HCT116 (cell line): Measurements from ENCODE around the gene DTD1. TPM values are rescaled to one million over a fixed set of nuclear protein-coding genes. Genes with fewer than 3 reads are reported as not detected.

Experiments
- ATAC-seq: fragments of 200-7000 bp; cut with Tn5 transposase; 2 replicates; pipeline ENCODE4 v1.9.1; 2020; ENCODE audit warnings: mild to moderate bottlenecking, moderate library complexity
- BruUV-seq: library from RNA; stranded (reverse); fragments of 400-500 nt; replicated peaks from 2 replicates; lab custom pipeline; 2021; lab: Mats Ljungman, UMichigan
- CTCF ChIA-PET: fragments of 300-600 bp; sonication (Branson Sonifier 250); formaldehyde crosslinking; loops from one replicate; lab custom pipeline; 2021; ENCODE audit warnings: antibody characterized with exemption; lab: Charles Lee
- POLR2A ChIA-PET: fragments of 300-600, 350-600 bp; sonication (Branson Sonifier 250); formaldehyde crosslinking; loops from one replicate; lab custom pipeline; 2021; ENCODE audit warnings: antibody characterized with exemption; lab: Charles Lee
- RAD21 ChIA-PET, 2 experiments: fragments of 300-600 bp; sonication (Branson Sonifier 250); formaldehyde crosslinking; loops; one replicate each; lab custom pipeline; 2023; ENCODE audit warnings: low total read pairs in 2 of 2; ENCODE audit not compliant: uncharacterized antibody in 2 of 2, unreplicated experiment in 2 of 2, low non-redundant PET in 1 of 2; lab: Charles Lee
- DNase-seq: peaks from one replicate; pipeline ENCODE4 v3.0.0-alpha.2; 2010; ENCODE audit warnings: low read depth, low spot score
- H2AFZ ChIP-seq: fragments of 200-600 bp; shearing (Covaris generic), sonication (generic); 2 replicates; pipeline ENCODE4 v1.6.1; 2017; ENCODE audit warnings: low read depth, mixed run types, mixed read lengths, antibody characterized with exemption, low read length; ENCODE audit not compliant: poor library complexity, severe bottlenecking
- H3K27ac ChIP-seq: 2 replicates; pipeline ENCODE4 v1.5.1; 2012; ENCODE audit warnings: low read depth, low read length
- H3K27me3 ChIP-seq: fragments of 200-600 bp; sonication (generic); 2 replicates; pipeline ENCODE4 v1.6.1; 2016; ENCODE audit warnings: mixed run types, low read length, mixed read lengths; ENCODE audit not compliant: insufficient read depth
- H3K36me3 ChIP-seq, 2 experiments: fragments of 200-500 bp in 1 of 2; fragments of 200-600 bp in 1 of 2; sonication (Bioruptor generic) in 1 of 2; sonication (generic) in 1 of 2; 2 replicates each; pipeline versions ENCODE4 v1.5.1 to v1.6.1; 2014 to 2016; ENCODE audit warnings: low read length in 2 of 2, inconsistent platforms in 1 of 2, mixed read lengths in 1 of 2, mixed run types in 1 of 2; ENCODE audit not compliant: insufficient read depth in 2 of 2, control insufficient read depth in 1 of 2
- H3K4me1 ChIP-seq, 2 experiments: fragments of 200-600 bp in 1 of 2; sonication (generic) in 1 of 2; 2 replicates each; pipeline versions ENCODE4 v1.5.1 to v1.6.1; 2012 to 2017; ENCODE audit warnings: low read length in 2 of 2, inconsistent platforms in 1 of 2, mild to moderate bottlenecking in 1 of 2, mixed read lengths in 1 of 2, mixed run types in 1 of 2, moderate library complexity in 1 of 2; ENCODE audit not compliant: insufficient read depth in 2 of 2, control insufficient read depth in 1 of 2
- H3K4me2 ChIP-seq: fragments of 200-600 bp; sonication (generic); 2 replicates; pipeline ENCODE4 v1.6.1; 2017; ENCODE audit warnings: mixed run types, low read length, mixed read lengths
- H3K4me3 ChIP-seq, 2 experiments: fragments of 200-600 bp in 1 of 2; sonication (generic) in 1 of 2; replicated peaks in 1 of 2; 2 replicates each; pipeline ENCODE4 v1.5.1; 2011 to 2016; ENCODE audit warnings: low read length in 2 of 2, control low read depth in 1 of 2, low read depth in 1 of 2, mild to moderate bottlenecking in 1 of 2, mixed read lengths in 1 of 2, mixed run types in 1 of 2
- H3K79me2 ChIP-seq: fragments of 200-600 bp; sonication (generic); 2 replicates; pipeline ENCODE4 v1.6.1; 2017; ENCODE audit warnings: mild to moderate bottlenecking, mixed run types, low read length, moderate library complexity, mixed read lengths; ENCODE audit not compliant: insufficient read depth
- H3K9ac ChIP-seq: fragments of 200-600 bp; sonication (generic); 2 replicates; pipeline ENCODE4 v1.6.1; 2016; ENCODE audit warnings: low read length, mixed read lengths
- H3K9me2 ChIP-seq: fragments of 200-600 bp; sonication (generic), shearing (Covaris generic); 2 replicates; pipeline ENCODE4 v1.6.1; 2017; ENCODE audit warnings: mixed run types, mild to moderate bottlenecking, moderate library complexity; ENCODE audit not compliant: insufficient read depth
- H3K9me3 ChIP-seq, 2 experiments: fragments of 200-500 bp in 1 of 2; fragments of 200-600 bp in 1 of 2; sonication (Bioruptor generic) in 1 of 2; sonication (generic) in 1 of 2; 2 replicates each; pipeline ENCODE4 v1.6.1; 2014 to 2017; ENCODE audit warnings: low read length in 2 of 2, mixed read lengths in 2 of 2, inconsistent platforms in 1 of 2, low read depth in 1 of 2, mild to moderate bottlenecking in 1 of 2, mixed run types in 1 of 2, moderate library complexity in 1 of 2; ENCODE audit not compliant: control insufficient read depth in 1 of 2, insufficient read depth in 1 of 2
- H4K20me1 ChIP-seq: fragments of 200-600 bp; sonication (generic), shearing (Covaris generic); 2 replicates; pipeline ENCODE4 v1.6.1; 2017; ENCODE audit warnings: mixed run types, mild to moderate bottlenecking, moderate library complexity; ENCODE audit not compliant: insufficient read depth
- ATF3 ChIP-seq: IDR thresholded peaks from 2 replicates; pipeline ENCODE4 v1.6.1; 2012
- CBX3 ChIP-seq: IDR thresholded peaks from 2 replicates; pipeline ENCODE4 v1.6.1; 2012; ENCODE audit warnings: low read depth
- EGR1 ChIP-seq: IDR thresholded peaks from 2 replicates; pipeline ENCODE4 v1.6.1; 2012; ENCODE audit warnings: low read depth
- ELF1 ChIP-seq: IDR thresholded peaks from 2 replicates; pipeline ENCODE4 v1.6.1; 2012; ENCODE audit warnings: low read depth, borderline replicate concordance
- EZH2 ChIP-seq: fragments of 200-600 bp; sonication (generic); IDR thresholded peaks from 2 replicates; pipeline ENCODE4 v1.6.1; 2017; ENCODE audit warnings: antibody characterized with exemption, mixed run types
- JUND ChIP-seq: IDR thresholded peaks from 2 replicates; pipeline ENCODE4 v1.6.1; 2012
- MAX ChIP-seq: IDR thresholded peaks from 2 replicates; pipeline ENCODE4 v1.6.1; 2012
- POLR2A ChIP-seq: IDR thresholded peaks from 2 replicates; pipeline ENCODE4 v1.7.0; 2011; ENCODE audit warnings: borderline replicate concordance; ENCODE audit not compliant: insufficient read depth, insufficient read length; ENCODE audit errors: extremely low read depth
- REST ChIP-seq: IDR thresholded peaks from 2 replicates; pipeline ENCODE4 v1.6.1; 2012; ENCODE audit warnings: low read depth
- SIN3A ChIP-seq: IDR thresholded peaks from 2 replicates; pipeline ENCODE4 v1.6.1; 2012; ENCODE audit warnings: low read depth
- SP1 ChIP-seq: IDR thresholded peaks from 2 replicates; pipeline ENCODE4 v1.6.1; 2012; ENCODE audit warnings: low read depth
- TCF7L2 ChIP-seq: IDR thresholded peaks from 2 replicates; pipeline ENCODE4 v1.7.0; 2011; ENCODE audit warnings: borderline replicate concordance, inconsistent platforms; ENCODE audit not compliant: insufficient read depth, insufficient read length; ENCODE audit errors: extremely low read depth
- ZNF274 ChIP-seq: fragments of 200-500 bp; sonication (Bioruptor generic); IDR thresholded peaks from 2 replicates; pipeline ENCODE4 v1.6.1; 2014; ENCODE audit warnings: mild to moderate bottlenecking, low read depth, low read length, inconsistent platforms
- intact Hi-C: fragments of 100-400 bp; cut with micrococcal nuclease; formaldehyde crosslinking; loops from 2 replicates; pipeline ENCODE4 v1.10.0; 2022
- total RNA-seq: library from RNA; stranded (reverse); gene quantifications from one replicate; pipeline ENCODE4 v1.2.1, GENCODE V29; 2021; ENCODE audit not compliant: unreplicated experiment
- TF ChIP-seq, protein P1 (sequence below), 3 experiments: fragments of 200-600 bp in 1 of 3; sonication (generic) in 1 of 3; IDR thresholded peaks in 2 of 3; conservative IDR thresholded peaks in 1 of 3; 2 replicates each; pipeline ENCODE4 v1.5.1; 2012 to 2017; ENCODE audit warnings: low read depth in 2 of 3, low read length in 2 of 3, antibody characterized with exemption in 1 of 3, borderline replicate concordance in 1 of 3, control low read depth in 1 of 3, mild to moderate bottlenecking in 1 of 3, mixed read lengths in 1 of 3, mixed run types in 1 of 3, moderate library complexity in 1 of 3; ENCODE audit not compliant: insufficient read depth in 1 of 3

DTD1 gene
- total RNA-seq, 1 experiment from 2014 or later = 54.5 TPM

DNA sequence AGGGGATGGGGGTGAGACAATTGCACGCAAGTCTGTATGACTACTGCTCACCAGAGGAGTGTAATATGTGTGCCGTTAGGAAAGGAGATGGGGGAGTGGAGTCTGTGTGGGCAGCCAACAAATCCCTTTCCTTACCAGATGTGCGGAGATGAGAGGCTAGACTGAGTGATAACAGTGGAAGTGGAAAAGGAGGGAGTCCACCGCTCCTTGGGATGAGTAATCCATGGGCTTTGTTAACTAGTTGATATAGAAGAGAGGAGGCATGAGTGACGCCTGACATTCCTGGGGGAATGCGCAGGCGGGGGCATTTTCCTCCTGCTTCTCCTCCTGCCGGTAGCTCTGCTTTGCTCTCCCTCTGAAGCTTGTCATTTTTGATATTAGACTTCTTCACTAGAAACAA is 34.1 kb upstream of the DTD1 start:
- Histone ChIP-seq H3K4me3 (no peak overlapping the region), H3K79me2 (no peaks in the 10 kb centered on the region), H4K20me1 (no peaks in the 10 kb centered on the region), H3K9me2 (no peaks in the 10 kb centered on the region), H3K4me2 (no peak overlapping the region), H2AFZ (no peak overlapping the region), H3K9me3 (no peaks in the 10 kb centered on the region), H3K9ac (no peak overlapping the region), H3K4me1 (no peaks in the 10 kb centered on the region), H3K27ac (no peak overlapping the region), H3K36me3 (peaks cover 31 to 41% of the 10 kb centered on the region in 2 experiments), H3K27me3 (no peaks in the 10 kb centered on the region)
- ChIA-PET POLR2A (no interaction called here), RAD21 (no interaction called here), CTCF (no interaction called here)
- intact Hi-C loops = no loop called here
- ATAC-seq (no peak), DNase-seq (no peak)
- TF ChIP-seq ZNF274 (no peak), CBX3 (no peak), REST (no peak), MAX (no peak), TCF7L2 (no peak), SP1 (no peak), JUND (no peak), ELF1 (no peak), POLR2A (no peak), SIN3A (no peak), EGR1 (no peak), ATF3 (no peak), EZH2 (no peak)
- TF ChIP-seq, protein P1, sequence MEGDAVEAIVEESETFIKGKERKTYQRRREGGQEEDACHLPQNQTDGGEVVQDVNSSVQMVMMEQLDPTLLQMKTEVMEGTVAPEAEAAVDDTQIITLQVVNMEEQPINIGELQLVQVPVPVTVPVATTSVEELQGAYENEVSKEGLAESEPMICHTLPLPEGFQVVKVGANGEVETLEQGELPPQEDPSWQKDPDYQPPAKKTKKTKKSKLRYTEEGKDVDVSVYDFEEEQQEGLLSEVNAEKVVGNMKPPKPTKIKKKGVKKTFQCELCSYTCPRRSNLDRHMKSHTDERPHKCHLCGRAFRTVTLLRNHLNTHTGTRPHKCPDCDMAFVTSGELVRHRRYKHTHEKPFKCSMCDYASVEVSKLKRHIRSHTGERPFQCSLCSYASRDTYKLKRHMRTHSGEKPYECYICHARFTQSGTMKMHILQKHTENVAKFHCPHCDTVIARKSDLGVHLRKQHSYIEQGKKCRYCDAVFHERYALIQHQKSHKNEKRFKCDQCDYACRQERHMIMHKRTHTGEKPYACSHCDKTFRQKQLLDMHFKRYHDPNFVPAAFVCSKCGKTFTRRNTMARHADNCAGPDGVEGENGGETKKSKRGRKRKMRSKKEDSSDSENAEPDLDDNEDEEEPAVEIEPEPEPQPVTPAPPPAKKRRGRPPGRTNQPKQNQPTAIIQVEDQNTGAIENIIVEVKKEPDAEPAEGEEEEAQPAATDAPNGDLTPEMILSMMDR (IDR thresholded peaks at IDR 0.05 in 2 of 3, conservative IDR thresholded peaks at IDR 0.05 in 1 of 3; ENCODE audit: borderline replicate concordance in 1 of 3, insufficient read depth in 1 of 3, low read depth in 2 of 3, low read length in 2 of 3) = no peak
- no TSS peak for BruUV-seq
